GM12873 (cell line): ENCODE results near the gene RACGAP1.

Source experiments
- TF ChIP-seq, protein P1 (sequence below): IDR thresholded peaks from 2 replicates; pipeline ENCODE4 v1.5.1; 2012; ENCODE audit warnings: low read depth, mild to moderate bottlenecking, moderate library complexity, low read length, control low read depth; ENCODE audit not compliant: insufficient read depth; ENCODE audit errors: missing control alignments

The RACGAP1 gene

GRCh38 chr12:49946497-49946896 lies 78.8 kb downstream of the RACGAP1 start:
- TF ChIP-seq, protein P1, sequence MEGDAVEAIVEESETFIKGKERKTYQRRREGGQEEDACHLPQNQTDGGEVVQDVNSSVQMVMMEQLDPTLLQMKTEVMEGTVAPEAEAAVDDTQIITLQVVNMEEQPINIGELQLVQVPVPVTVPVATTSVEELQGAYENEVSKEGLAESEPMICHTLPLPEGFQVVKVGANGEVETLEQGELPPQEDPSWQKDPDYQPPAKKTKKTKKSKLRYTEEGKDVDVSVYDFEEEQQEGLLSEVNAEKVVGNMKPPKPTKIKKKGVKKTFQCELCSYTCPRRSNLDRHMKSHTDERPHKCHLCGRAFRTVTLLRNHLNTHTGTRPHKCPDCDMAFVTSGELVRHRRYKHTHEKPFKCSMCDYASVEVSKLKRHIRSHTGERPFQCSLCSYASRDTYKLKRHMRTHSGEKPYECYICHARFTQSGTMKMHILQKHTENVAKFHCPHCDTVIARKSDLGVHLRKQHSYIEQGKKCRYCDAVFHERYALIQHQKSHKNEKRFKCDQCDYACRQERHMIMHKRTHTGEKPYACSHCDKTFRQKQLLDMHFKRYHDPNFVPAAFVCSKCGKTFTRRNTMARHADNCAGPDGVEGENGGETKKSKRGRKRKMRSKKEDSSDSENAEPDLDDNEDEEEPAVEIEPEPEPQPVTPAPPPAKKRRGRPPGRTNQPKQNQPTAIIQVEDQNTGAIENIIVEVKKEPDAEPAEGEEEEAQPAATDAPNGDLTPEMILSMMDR: no peak

GRCh38 chr12:49946086-49946485 lies 79.2 kb downstream of the RACGAP1 start:
- TF ChIP-seq, protein P1: no peak

GRCh38 chr12:49945394-49946080 lies 79.8 kb downstream of the RACGAP1 start:
- TF ChIP-seq, protein P1: peak; percentile 99

DNA sequence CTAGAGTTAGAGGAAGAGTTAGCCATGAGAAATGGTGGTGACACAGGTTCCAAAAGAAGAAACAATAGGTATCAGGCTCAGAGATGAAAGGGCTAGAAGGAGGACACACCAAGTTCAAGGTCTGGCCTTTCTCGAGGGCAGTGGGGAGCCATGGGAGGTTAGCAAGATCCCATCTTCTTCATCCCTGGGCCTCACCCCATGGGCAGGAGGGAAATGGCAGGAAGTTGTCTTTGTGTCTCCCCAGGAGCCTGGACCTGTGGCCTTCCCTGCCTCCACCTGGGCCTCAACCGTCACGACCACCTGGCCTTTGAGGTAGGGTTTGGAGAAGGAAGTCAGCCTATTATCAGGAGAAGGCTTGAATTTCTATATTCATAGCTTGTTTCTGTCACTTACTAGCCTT lies 80.6 kb downstream of the RACGAP1 start:
- TF ChIP-seq, protein P1: no peak

- TF ChIP-seq, protein P1: no peak
These were observed 81.2 kb downstream of the RACGAP1 start for GRCh38 chr12:49944046-49944445.

- TF ChIP-seq, protein P1: no peak
These were observed 81.7 kb downstream of the RACGAP1 start for GRCh38 chr12:49943625-49943960.

DNA sequence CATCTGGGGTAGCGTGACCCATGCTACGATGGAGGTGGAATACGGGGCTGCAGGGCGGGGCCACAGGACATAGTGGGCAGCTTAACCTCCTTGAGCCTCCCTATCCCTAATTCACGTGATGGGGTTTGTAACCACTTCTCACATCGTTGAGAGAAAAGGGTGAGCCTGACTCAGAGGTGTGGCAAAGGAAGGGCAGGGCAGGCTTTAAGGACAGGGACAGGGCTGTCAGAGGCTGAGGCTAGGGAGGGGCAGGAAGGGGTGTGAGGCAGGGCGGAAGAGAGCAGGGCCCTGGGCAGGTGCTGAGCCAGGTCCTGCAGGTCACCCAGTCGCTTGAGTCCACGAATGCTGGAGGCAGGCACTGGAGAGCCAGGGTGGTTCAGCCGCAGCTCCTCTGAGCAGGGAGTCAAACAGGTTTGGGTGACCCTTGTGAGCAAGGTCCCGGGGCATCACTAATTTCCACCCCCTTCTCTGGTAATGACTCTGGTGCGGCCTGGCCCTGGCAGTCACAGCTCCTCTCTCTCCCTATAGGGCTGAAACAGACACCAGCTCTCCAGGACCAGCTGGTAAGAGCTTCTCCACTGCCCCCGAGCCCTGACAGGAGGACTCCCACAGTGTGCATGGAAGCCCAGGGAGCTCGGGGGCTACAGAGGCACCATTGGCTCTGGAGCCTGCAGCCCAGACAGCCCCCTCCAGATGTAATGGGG lies 82.2 kb downstream of the RACGAP1 start:
- TF ChIP-seq, protein P1: no peak
